GM19025 (cell line): ENCODE results near the gene LAX1.
A peak's percentile ranks its signal among the peaks of the same experiment; 100 is the strongest.
"Not testable (repeated sequence)": the region's sequence is repeated elsewhere in the genome, so short reads cannot be mapped to it uniquely, and the experiment has no call there.

Experiments
- ATAC-seq: cut with Tn5 transposase; IDR thresholded peaks from one replicate; pipeline ENCODE4 v1.9.1; 2021; ENCODE audit warnings: mild to moderate bottlenecking, low read depth, moderate library complexity; ENCODE audit not compliant: unreplicated experiment

LAX1 gene

DNA sequence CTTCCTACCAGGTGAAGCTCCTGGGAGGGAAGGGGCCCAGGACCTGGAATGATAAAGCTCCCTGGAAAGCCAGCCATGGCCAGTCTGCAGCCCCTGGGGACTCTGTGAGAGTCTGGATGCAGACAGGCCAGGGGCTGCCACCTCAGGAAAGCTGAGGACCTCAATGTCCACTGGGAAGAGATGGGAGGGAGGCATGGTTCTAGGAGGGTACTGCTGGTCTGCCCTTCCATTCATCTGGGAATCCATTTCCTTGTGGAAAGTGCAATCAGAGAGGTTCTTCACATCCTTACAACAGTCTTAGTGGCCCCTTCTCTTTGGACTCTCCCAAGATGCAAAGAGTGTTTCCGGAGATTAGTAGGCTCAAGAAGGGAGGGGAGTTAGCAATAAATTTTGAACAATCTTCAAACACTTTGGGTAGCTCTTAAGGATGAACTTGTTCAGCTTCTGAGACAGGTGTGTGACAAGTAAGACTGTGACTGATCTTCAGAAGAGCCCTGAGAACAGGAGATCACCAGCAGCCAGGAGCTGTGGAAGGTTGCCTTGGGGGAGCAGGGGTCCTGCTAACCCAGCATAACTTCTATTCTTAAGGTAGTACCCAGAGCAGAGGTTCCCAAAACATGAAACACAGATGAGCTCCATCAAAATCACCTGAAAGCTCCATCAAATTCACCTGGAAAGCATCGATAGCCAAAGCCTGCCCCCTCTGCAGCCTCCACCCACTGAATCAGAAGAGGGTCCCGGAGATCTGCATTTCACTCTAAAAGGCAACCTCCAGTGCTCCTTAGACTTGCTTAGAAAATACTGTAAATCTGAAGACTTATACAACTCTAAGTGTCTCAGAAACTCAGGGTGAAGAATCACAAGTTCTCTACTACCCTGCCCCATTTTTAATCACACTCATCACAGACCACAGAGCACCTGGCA is 616 bp upstream of the LAX1 start:
- no peak for ATAC-seq

DNA sequence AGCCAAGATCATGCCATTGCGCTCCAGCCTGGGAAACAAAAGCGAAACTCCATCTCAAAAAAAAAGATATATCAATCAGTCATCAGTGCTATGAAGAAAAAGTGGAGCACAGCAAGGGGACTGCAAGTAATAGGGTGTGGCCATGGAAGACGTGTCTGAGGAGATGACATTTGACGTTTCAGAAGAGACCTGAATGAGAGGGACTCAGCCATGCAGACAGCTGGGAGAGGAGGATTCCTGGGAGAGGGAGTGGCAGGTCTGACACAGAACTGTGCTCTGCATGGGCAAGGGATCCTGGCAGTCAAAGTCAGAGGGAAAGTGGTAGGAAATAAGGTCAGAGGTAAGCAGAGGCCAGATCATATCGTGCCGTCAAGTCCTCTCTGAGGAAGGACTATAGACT is 3.3 kb downstream of the LAX1 start:
- no peak for ATAC-seq

DNA sequence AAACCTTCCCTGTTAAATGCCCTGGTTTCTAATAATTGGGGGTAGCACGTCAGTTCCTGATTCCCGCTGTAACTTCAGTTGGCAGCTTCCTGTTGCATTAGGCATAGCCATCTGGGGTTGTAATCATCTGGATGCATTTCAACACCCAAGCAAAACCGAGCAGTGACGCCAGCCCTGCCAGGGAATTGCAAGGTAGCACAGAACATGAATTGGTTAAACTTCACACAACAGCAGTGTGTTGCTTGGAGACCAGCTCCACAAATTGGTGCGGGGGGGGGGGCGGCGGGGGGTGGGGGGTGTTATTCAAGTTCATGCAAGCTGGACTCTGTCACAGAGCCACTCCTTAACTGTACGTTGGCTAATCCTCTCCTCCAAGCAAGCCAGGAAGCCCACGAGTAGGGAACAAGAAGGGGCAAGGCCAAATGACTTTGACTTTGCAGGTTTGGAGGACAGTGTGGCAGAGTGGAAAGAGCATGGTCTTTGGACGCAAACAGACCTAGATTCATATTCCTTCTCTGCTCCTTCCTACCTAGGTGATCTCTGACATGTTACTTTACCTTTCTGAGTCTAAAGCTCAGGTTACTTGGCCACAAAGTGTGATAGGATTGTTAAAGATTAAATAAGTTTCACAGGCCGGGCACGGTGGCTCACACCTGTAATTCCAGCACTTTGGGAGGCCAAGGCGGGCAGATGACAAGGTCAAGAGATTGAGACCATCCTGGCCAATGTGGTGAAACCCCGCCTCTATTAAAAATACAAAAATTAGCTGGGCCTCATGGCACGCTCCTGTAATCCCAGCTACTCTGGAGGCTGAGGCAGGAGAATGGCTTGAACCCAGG is 4.7 kb downstream of the LAX1 start:
- ATAC-seq: no peak

GRCh38 chr1:203771901-203772301 is 6.9 kb downstream of the LAX1 start:
- no peak for ATAC-seq

DNA sequence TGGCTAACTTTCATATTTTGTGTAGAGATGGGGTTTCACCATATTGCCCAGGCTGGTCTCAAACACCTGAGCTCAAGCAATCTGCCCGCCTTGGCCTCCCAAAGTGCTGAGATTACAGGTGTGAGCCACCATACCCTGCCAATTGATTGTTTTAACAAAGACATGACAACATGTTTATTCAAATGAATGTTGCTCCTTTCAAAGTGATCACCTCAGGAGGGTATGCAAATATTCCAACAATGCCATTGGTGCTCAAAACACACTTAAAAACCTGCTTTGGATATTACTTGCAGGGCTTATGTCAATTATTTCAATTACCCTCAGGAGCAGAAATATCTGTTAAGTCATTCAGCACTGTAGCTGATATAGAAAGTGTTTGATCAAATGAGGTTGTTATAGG is 7.9 kb downstream of the LAX1 start:
- ATAC-seq: no peak

DNA sequence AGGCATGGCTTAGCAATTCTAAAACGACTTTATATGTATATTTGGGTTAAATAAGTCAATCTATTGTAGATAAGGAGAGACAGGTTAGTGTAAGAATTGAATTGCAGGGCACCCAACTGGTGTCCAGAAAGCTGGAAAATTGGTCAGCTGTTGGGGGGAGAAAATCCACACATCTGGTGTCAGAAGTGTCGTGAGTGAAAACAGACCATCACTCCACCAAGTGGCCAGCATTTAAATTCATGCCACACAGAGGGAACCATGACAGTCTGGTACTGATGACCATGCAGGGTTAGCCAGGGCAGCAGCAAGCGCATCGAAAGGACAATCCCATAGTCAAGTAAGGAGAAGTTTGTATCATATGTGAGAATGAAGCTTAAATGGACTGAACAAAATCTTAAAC is 11.7 kb downstream of the LAX1 start:
- no peak for ATAC-seq

DNA sequence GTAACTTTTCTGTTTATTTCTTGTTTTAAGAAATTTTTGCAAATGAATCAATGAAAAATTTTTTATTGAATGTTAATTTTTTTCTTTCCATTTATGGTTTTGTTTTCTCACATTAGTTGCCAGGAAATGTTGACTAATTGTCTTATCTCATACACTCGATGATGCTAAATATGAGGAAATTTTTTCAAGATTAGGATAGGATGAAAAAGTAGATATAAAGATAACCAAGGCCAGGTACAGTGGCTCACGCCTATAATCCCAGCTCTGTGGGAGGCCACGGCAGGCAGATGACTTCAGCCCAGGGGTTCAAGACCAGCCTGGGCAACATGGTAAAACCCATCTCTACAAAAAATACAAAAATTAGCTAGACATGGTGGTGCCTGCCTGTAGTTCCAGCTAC is 12.6 kb downstream of the LAX1 start:
- no peak for ATAC-seq

DNA sequence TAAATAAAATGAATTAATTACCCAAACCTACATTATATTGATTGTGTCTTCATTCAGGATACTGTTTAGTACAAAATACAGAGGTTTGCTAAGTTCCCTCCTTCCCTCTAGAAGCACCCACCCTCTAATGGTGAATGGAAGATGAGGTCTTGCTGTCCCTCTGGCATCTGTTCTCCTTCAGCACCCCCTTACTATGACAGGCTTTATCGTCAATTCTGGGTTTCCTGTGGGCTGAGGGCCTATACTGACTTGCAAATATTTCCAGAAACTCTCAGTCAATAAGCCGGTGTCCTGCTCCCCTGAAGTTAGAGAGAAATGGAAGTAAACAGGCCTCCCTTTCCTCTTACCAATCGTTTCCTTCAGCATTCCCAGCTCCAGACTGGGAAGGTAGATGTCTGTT is 13.2 kb downstream of the LAX1 start:
- ATAC-seq: no peak

GRCh38 chr1:203778789-203779188 is 13.8 kb downstream of the LAX1 start:
- ATAC-seq: no peak

DNA sequence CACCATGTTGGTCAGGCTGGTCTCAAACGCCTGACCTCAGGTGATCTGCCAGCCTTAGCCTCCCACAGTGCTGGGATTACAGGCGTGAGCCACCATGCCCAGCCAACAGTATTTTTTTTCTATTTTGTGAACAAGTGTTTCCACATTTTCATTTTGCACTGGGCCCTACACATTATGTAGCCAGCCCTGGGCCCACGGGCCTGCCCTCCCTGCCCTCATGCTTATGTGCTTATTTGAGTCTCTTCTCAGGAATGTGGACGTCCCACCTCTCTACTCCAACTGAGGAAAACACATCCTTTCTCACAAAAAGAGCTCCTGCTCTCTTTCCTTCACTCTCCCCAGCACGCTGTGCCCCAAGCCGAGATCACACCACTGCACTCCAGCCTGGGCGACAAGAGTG is 17.0 kb downstream of the LAX1 start:
- ATAC-seq: no peak

DNA sequence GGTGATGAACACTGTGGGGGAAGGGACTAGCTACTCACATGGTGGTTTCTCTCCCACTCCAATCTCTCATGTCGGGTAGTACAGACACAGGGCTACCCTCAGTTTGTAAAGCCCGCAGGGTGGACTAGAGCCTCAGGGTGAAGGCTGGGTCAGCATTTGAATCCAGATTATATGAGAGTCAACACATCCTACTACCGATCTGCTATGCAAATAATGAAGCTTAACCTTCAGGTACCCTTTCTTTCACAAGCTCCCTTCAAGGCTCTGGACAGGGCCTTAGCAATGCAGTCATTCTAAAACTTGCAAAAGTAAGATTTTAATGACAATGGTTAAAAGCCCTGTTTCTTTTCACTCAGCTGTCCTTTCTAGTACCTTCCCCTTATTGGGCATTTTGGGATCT is 25.0 kb downstream of the LAX1 start:
- ATAC-seq: no peak

- no peak for ATAC-seq
Observed at GRCh38 chr1:203791498-203791897, 26.5 kb downstream of the LAX1 start.

DNA sequence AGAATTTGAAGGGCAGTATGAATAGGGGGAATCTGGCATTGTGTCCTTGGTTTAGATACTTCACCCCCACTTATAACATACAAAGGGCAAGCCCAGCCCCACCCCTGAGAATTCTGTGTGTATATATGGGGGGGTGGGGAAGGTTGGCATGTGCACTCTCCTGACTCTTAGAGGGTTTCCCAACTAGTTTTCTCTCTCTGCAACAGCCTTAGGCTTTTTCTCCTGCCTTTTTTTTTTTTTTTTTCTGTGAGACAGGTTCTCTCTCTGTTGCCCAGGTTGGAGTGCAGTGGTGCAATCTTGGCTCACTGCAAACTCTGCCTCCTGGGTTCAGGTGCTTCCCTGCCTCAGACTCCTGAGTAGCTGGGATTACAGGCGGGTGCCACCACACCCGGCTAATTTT is 27.5 kb downstream of the LAX1 start:
- no peak for ATAC-seq

- not testable (repeated sequence) for ATAC-seq
Observed at GRCh38 chr1:203793561-203793960, 28.6 kb downstream of the LAX1 start.

DNA sequence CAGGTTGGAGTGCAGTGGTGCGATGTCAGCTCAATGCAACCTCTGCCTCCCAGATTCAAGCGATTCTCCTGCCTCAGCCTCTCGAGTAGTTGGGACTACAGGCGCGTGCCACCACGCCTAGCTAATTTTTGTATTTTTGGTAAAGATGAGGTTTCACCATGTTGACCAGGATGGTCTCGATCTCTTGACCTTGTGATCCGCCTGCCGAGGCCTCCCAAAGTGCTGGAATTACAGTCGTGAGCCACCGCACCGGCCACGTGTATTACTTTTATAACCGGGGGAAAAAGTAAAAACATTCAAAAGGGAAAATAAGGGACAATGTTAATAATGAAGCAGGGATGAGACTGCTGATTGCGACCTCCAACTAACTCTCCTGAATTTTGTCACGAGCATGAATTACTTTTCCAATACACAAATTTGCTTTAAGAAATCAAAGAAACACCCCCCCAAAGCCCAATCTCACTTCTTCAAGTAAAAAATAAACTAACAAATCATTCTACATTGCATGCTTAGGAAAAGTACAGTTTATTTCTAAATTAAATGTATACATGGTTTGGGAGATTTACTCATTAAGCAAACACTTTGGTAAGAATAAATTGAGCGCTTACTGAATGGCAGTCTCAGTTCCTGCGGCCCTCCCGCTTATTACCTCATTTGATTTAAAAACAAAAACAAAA is 29.9 kb downstream of the LAX1 start:
- ATAC-seq: no peak

DNA sequence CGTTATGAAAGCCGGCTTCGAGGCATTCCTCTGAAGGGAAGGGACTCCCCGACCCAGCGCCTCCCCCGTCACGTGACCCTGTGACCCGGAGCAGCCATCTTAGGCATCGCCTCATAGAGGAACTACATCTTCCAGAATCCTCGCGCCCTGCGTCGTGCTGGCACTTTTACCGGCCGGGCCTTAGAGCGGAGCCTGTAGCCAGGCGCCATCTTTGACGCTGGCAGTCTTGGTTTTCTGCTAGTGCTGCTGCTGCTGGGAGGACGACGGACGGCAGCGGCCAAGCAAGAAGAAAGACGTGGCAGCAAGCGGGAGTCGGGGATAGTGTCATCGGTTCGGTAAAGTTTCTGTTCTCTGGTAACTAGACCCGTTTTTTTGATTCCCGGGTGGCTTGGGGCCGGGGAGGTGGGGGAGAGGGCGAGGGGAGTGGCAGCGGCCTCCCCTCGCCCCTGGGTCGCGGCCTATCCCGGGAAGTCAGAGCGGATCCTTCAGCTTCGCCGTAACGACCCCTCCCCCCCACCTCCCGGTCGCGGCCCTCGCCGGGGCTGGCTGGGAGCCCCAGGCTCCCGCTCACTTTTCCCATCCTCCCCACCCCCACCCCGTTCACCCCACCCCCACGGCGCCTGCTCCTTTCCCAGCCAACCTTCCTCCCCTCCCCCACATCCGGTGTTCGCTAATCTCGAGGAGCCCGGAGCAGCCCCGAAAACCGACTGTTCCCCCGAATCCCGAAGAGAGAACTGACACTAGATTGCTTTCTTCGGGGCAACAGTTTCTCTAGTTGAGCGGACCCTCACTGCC is 30.7 kb downstream of the LAX1 start, which contains the start of the genes ZBED6 and ZC3H11A:
Gene ZBED6, plus strand, starts transcription at position 183 of the 795 bp plus-strand sequence. CDS start 1,900 bp downstream, outside the sequence.
Gene ZC3H11A, plus strand, starts transcription at position 183 of the 795 bp plus-strand sequence. CDS start 21,448 bp downstream, outside the sequence.
- peak; percentile 95 for ATAC-seq

DNA sequence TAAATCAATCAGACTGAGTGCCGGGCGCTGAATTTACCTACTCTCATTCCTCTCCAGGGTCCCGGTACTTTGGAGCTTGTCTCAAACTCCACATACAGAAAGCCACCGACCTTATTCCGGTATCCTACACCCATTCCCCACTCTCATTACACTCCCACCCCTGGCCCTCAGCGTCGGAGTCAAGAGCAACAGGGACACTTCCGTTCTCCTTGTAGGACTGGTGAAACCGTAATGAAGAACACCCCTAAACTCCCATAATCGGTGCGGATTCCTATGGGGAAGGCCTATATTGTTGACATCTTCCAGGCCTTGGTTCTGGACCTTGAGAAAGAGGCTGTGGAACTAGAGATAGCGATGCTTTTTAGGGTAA is 31.2 kb downstream of the LAX1 start:
- ATAC-seq: no peak

- ATAC-seq: no peak
Observed at GRCh38 chr1:203797216-203797615, 32.2 kb downstream of the LAX1 start.

- ATAC-seq: no peak
Observed at GRCh38 chr1:203797948-203798655, 33.1 kb downstream of the LAX1 start.
